Cardiac muscle cell (in vitro differentiated cells and primary cell): ENCODE data around the gene IQSEC3. TPM values are rescaled to one million over a fixed set of nuclear protein-coding genes. Genes with fewer than 3 reads are reported as not detected.
"Not testable (repeated sequence)": the region's sequence is repeated elsewhere in the genome, so short reads cannot be mapped to it uniquely, and the experiment has no call there.

Source experiments
- DNase-seq, 2 donors: peaks; one replicate each; pipeline versions ENCODE4 v3.0.0 to v3.0.0-alpha.2; 2010 to 2017; ENCODE audit warnings: low read depth in 1 of 2, low spot score in 1 of 2
- H3K27ac ChIP-seq: fragments of 200-600 bp; sonication (generic); 2 replicates; pipeline ENCODE4 v1.5.1; 2016
- H3K27me3 ChIP-seq: fragments of 200-600 bp; sonication (generic); 2 replicates; pipeline ENCODE4 v1.6.0; 2016; ENCODE audit warnings: control low read depth
- H3K36me3 ChIP-seq: fragments of 200-600 bp; sonication (generic); 2 replicates; pipeline ENCODE4 v1.5.1; 2016; ENCODE audit warnings: control low read depth
- H3K4me1 ChIP-seq: fragments of 200-600 bp; sonication (generic); 2 replicates; pipeline ENCODE4 v1.8.1; 2017; ENCODE audit warnings: low read depth, mild to moderate bottlenecking, mixed run types
- H3K4me3 ChIP-seq: fragments of 200-600 bp; sonication (generic); 2 replicates; pipeline ENCODE4 v1.5.1; 2016; ENCODE audit warnings: mild to moderate bottlenecking
- H3K9me3 ChIP-seq: fragments of 200-600 bp; sonication (generic); 2 replicates; pipeline ENCODE4 v1.5.1; 2017; ENCODE audit warnings: low read depth, mild to moderate bottlenecking, control low read depth
- polyA plus RNA-seq: library from polyadenylated mRNA; unstranded; fragments of >200 nt; fragmentation: Nextera tagmentation; extraction: Ambion mirVana; gene quantifications from 2 replicates; pipeline ENCODE4 v1.2.1, GENCODE V29; 2016
- total RNA-seq: library from RNA; depleted of rRNA; stranded (reverse); fragments of >200 nt; gene quantifications from 2 replicates; pipeline ENCODE4 v1.2.3, GENCODE V29; 2016
- TF ChIP-seq, protein P1 (sequence below): IDR thresholded peaks from 2 replicates; pipeline ENCODE4 v1.5.1; 2012; ENCODE audit warnings: low read depth, mild to moderate bottlenecking, low read length

The IQSEC3 gene
- total and polyA plus RNA-seq, 2 experiments from 2014 or later: 0.42 to 2.7 TPM

DNA sequence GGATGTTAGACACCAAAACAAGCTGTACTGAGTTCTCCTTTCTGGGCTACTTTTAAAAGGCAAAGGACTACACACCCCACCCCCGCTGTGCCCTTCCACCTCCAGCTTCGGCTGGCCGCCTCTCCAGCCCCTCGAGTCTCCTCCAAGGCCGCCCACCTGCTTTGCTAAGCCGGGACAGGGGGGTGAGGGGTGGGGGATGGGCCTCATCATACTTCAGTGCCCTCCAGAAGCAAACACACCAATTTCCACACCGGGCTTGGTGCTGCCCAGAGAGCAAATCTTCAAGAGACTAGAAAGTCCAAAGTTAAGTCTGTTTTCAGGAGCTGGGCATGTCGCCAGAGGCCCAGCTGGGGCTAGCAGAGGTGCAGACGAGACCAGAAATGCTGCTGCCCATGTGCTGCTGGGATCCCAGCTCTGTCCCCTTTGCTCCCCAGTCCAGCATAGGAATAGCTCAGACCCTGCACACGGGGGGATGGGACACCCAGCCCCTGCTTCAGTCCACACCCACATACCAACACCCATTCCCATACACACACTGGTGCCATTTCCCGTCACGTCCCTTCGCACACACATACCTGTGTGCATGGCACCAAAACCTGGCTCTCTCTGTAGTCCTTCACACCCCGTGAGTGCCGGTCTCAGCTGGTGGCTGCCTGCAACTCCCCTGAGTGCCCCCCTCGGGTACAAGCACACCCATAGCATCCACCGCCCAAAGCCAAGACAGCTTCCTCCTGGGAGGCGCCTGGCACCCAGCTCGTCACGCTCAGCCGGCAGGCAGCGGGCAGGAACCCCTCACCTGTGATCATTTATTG is 146.4 kb downstream of the IQSEC3 start:
- H3K36me3 ChIP-seq: no peaks in the 10 kb centered on the region
- DNase-seq: peak in 1 of 2 donors; percentile 37
- H3K27ac ChIP-seq: no peak overlapping the region
- H3K9me3 ChIP-seq: no peaks in the 10 kb centered on the region
- H3K4me1 ChIP-seq: peaks cover 15% of the 10 kb centered on the region
- H3K4me3 ChIP-seq: no peak overlapping the region
- TF ChIP-seq, protein P1, sequence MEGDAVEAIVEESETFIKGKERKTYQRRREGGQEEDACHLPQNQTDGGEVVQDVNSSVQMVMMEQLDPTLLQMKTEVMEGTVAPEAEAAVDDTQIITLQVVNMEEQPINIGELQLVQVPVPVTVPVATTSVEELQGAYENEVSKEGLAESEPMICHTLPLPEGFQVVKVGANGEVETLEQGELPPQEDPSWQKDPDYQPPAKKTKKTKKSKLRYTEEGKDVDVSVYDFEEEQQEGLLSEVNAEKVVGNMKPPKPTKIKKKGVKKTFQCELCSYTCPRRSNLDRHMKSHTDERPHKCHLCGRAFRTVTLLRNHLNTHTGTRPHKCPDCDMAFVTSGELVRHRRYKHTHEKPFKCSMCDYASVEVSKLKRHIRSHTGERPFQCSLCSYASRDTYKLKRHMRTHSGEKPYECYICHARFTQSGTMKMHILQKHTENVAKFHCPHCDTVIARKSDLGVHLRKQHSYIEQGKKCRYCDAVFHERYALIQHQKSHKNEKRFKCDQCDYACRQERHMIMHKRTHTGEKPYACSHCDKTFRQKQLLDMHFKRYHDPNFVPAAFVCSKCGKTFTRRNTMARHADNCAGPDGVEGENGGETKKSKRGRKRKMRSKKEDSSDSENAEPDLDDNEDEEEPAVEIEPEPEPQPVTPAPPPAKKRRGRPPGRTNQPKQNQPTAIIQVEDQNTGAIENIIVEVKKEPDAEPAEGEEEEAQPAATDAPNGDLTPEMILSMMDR: no peak
- no peaks in the 10 kb centered on the region for H3K27me3 ChIP-seq

DNA sequence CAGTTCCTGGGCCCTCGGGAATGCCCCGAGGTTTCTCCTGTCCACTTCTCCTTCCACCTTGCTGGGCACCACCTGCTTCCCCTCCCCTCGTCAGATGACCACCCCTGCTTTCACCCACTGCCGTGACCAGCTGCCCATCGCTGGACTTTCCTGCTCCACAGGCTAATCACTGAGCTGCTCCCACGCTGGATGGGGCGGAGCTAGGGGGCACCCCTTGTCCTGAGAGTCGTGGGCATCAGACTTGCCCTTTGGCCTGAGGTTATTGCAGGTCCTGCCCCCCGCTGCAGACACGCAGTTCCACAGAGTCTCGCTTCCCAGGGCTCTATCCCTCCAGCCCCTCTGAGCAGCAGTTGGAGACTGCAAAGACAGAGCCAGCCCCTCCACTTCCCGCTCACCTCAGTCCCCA is 147.0 kb downstream of the IQSEC3 start:
- Histone ChIP-seq H3K4me3 (no peak overlapping the region), H3K9me3 (no peaks in the 10 kb centered on the region), H3K36me3 (no peaks in the 10 kb centered on the region), H3K27me3 (no peaks in the 10 kb centered on the region), H3K27ac (no peak overlapping the region), H3K4me1 (peaks cover 15% of the 10 kb centered on the region)
- TF ChIP-seq, protein P1: no peak
- no peak for DNase-seq

DNA sequence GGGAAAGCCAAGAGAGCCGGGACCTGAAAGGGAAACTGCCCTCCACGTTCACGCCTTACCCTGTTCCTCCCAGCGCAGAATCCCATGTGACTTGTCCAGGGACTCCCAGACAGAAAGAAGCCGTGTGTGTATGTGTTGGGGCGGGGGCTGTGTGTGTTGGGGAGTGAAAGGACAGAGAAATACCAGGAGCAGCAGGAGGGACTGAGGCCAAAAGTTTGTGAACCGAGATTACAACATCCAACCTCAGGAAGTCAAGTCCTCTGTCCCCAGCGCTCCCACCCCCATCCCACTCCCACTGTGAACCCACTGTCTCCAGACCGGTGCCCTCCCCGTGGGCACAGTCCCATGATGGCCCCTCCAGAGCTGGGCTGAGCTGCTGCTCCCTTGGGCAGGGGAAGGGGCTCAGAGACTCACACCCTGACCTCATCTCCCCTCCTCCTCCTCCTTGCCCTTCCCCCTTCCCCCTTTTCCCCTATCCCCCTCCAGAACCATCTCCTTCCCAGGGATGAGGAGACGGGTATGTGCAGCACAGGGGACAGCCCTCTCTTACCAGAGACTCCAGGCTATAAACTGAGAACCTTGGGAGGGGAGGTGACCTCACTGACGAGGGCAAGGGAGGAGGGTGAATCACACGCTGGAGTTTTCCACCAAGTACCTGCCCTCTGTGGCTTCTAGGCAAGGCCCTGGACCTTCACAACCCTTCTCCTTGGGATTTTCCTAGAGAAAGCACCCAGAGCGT is 147.6 kb downstream of the IQSEC3 start, which contains the start of gene SLC6A12:
TSS of gene SLC6A12 (minus strand) at position 155 of the 739 bp plus-strand sequence. CDS start 4,171 bp downstream, outside the sequence.
- peak in 1 of 2 donors; percentile 21 for DNase-seq
- Histone ChIP-seq H3K9me3 (no peaks in the 10 kb centered on the region), H3K27me3 (no peaks in the 10 kb centered on the region), H3K4me3 (no peak within 1 kb of the TSS), H3K4me1 (peaks cover 15% of the 10 kb centered on the region), H3K36me3 (no peaks in the 10 kb centered on the region), H3K27ac (no peak within 1 kb of the TSS)
- TF ChIP-seq, protein P1: no peak

DNA sequence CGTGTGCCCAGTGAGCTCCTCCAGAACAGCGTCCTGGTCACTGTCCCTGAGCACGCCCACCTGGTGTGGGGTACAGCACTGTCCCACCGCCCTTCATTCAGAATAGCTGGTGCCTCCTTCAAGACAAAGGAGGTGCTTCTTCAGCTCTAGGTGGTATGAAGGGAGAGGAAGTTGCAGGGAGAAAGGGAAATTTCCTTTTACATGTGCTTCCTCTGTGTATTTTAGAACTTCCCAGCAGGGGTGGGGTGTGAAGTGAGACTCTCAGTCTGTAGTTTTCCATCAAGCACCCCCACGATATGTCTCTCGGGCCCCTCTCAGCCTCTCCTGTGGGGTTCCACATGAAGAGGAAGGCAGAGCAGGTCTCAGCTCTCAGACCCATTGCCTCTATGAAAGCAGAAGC is 148.5 kb downstream of the IQSEC3 start:
- H3K4me3 ChIP-seq: no peak overlapping the region
- H3K9me3 ChIP-seq: no peaks in the 10 kb centered on the region
- peaks cover 21% of the 10 kb centered on the region for H3K4me1 ChIP-seq
- H3K27me3 ChIP-seq: no peaks in the 10 kb centered on the region
- no peak overlapping the region for H3K27ac ChIP-seq
- TF ChIP-seq, protein P1: no peak
- no peak for DNase-seq
- H3K36me3 ChIP-seq: no peaks in the 10 kb centered on the region

DNA sequence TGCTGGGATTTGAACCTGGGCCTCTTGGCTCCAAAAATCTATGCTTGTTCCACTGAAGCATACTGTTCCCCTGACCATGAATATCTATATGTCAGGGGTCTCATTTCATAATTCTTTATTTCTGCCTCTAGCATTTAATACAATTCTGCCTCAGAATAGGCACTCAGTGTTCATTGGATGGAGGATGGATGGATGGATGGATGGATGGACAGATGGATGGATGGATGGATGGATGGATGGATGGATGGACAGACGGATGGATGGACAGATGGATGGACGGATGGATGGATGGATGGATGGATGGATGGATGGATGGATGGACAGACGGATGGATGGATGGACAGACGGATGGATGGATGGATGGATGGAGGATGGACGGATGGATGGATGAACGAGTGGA is 150.5 kb downstream of the IQSEC3 start:
- peaks cover 15% of the 10 kb centered on the region for H3K4me1 ChIP-seq
- not testable (repeated sequence) for H3K9me3 ChIP-seq, H3K27ac ChIP-seq, DNase-seq, H3K4me3 ChIP-seq, H3K27me3 ChIP-seq, H3K36me3 ChIP-seq

DNA sequence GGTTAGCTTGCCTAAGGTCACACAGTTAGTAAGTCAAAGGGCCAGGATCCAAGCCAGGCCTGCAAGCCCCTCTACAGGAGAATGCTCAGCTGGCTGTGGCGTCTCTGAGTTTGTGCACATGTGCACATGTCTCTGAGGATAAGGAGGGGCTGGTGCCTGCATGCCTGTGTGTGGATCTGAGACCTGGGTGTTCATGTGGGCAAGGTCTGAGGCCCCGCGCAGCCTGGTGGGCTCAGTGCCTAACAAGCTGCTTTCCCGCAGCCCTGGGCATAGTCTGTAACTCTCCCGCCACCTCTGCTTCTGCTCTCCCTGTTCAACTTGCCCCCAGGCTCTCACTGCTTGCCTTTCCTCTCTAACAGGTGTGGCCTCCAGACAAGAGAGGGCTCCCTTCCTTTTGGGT is 151.7 kb downstream of the IQSEC3 start:
- Histone ChIP-seq H3K4me3 (no peak overlapping the region), H3K27me3 (no peaks in the 10 kb centered on the region), H3K4me1 (peaks cover 12% of the 10 kb centered on the region), H3K9me3 (no peaks in the 10 kb centered on the region), H3K27ac (no peak overlapping the region), H3K36me3 (no peaks in the 10 kb centered on the region)
- TF ChIP-seq, protein P1: no peak
- no peak for DNase-seq
